Measurements from ENCODE around the gene ALDH1B1.

Gene ALDH1B1

GRCh38 chr9:38375572-38375963 is 16.9 kb upstream of the ALDH1B1 start:
- TF ChIP-seq SIN3A (IDR thresholded peaks at IDR 0.05; ENCODE audit: borderline replicate concordance, insufficient read depth, low read length) (no peak), REST (IDR thresholded peaks at IDR 0.05; ENCODE audit: insufficient read depth in 1 of 2, low read depth in 2 of 2, low read length in 2 of 2) (no peak), FOXP2 (optimal IDR thresholded peaks at IDR 0.05; ENCODE audit: borderline replicate concordance, extremely low read depth, extremely low read length, insufficient read depth) (no peak), TAF1 (IDR thresholded peaks at IDR 0.05; ENCODE audit: borderline replicate concordance, insufficient read depth, low read length) (no peak), POLR2AphosphoS5 (IDR thresholded peaks at IDR 0.05; ENCODE audit: low read depth, low read length) (no peak)

GRCh38 chr9:38376021-38376670 is 16.4 kb upstream of the ALDH1B1 start:
- TF ChIP-seq SIN3A (IDR thresholded peaks at IDR 0.05; ENCODE audit: borderline replicate concordance, insufficient read depth, low read length) = no peak

- no peak for TF ChIP-seq SIN3A (IDR thresholded peaks at IDR 0.05; ENCODE audit: borderline replicate concordance, insufficient read depth, low read length)
- no peak for TF ChIP-seq TAF1 (IDR thresholded peaks at IDR 0.05; ENCODE audit: borderline replicate concordance, insufficient read depth, low read length)
- no peak for TF ChIP-seq FOXP2 (optimal IDR thresholded peaks at IDR 0.05; ENCODE audit: borderline replicate concordance, extremely low read depth, extremely low read length, insufficient read depth)
- TF ChIP-seq POLR2AphosphoS5 (IDR thresholded peaks at IDR 0.05; ENCODE audit: low read depth, low read length) = no peak
- TF ChIP-seq REST (IDR thresholded peaks at IDR 0.05; ENCODE audit: insufficient read depth in 1 of 2, low read depth in 2 of 2, low read length in 2 of 2) = no peak
Measured at GRCh38 chr9:38380230-38380871, 12.2 kb upstream of the ALDH1B1 start.

GRCh38 chr9:38380872-38381534 is 11.5 kb upstream of the ALDH1B1 start:
- TF ChIP-seq REST (IDR thresholded peaks at IDR 0.05; ENCODE audit: insufficient read depth in 1 of 2, low read depth in 2 of 2, low read length in 2 of 2) (no peak), POLR2AphosphoS5 (IDR thresholded peaks at IDR 0.05; ENCODE audit: low read depth, low read length) (no peak), TAF1 (IDR thresholded peaks at IDR 0.05; ENCODE audit: borderline replicate concordance, insufficient read depth, low read length) (no peak), SIN3A (IDR thresholded peaks at IDR 0.05; ENCODE audit: borderline replicate concordance, insufficient read depth, low read length) (no peak), FOXP2 (optimal IDR thresholded peaks at IDR 0.05; ENCODE audit: borderline replicate concordance, extremely low read depth, extremely low read length, insufficient read depth) (no peak)

GRCh38 chr9:38382141-38382540 is 10.4 kb upstream of the ALDH1B1 start:
- no peak for TF ChIP-seq POLR2AphosphoS5 (IDR thresholded peaks at IDR 0.05; ENCODE audit: low read depth, low read length)
- no peak for TF ChIP-seq REST (IDR thresholded peaks at IDR 0.05; ENCODE audit: insufficient read depth in 1 of 2, low read depth in 2 of 2, low read length in 2 of 2)
- no peak for TF ChIP-seq TAF1 (IDR thresholded peaks at IDR 0.05; ENCODE audit: borderline replicate concordance, insufficient read depth, low read length)
- no peak for TF ChIP-seq SIN3A (IDR thresholded peaks at IDR 0.05; ENCODE audit: borderline replicate concordance, insufficient read depth, low read length)
- no peak for TF ChIP-seq FOXP2 (optimal IDR thresholded peaks at IDR 0.05; ENCODE audit: borderline replicate concordance, extremely low read depth, extremely low read length, insufficient read depth)

All from PFSK-1 (cell line).